Activated naive CD4-positive, alpha-beta T cell treated with anti-CD3 and anti-CD28 coated beads for 36 hours (primary cell): ENCODE measurements around the gene MRGPRF. TPM values are rescaled to one million over a fixed set of nuclear protein-coding genes. Genes with fewer than 3 reads are reported as not detected.

Experiments used
- CTCF ChIA-PET: fragments of 350-600 bp; sonication (Branson Sonifier 250); formaldehyde crosslinking; loops from one replicate; lab custom pipeline; 2021; ENCODE audit warnings: antibody characterized with exemption; lab: Charles Lee
- DNase-seq: peaks from one replicate; pipeline ENCODE4 v3.0.0-alpha.2; 2020
- H3K27ac Mint-ChIP-seq: one replicate; pipeline ENCODE4 v1.8.0; 2021; ENCODE audit warnings: mild to moderate bottlenecking, mixed read lengths
- H3K27me3 Mint-ChIP-seq: one replicate; pipeline ENCODE4 v1.8.0; 2021; ENCODE audit warnings: low read depth, mixed read lengths
- H3K36me3 Mint-ChIP-seq: one replicate; pipeline ENCODE4 v1.8.0; 2021; ENCODE audit warnings: low read depth, mixed read lengths
- H3K4me1 Mint-ChIP-seq: one replicate; pipeline ENCODE4 v1.8.0; 2021; ENCODE audit warnings: low read depth, mixed read lengths
- H3K4me3 Mint-ChIP-seq: one replicate; pipeline ENCODE4 v1.8.0; 2021; ENCODE audit warnings: mild to moderate bottlenecking, moderate library complexity, mixed read lengths
- H3K9me3 Mint-ChIP-seq: one replicate; pipeline ENCODE4 v1.8.0; 2021; ENCODE audit warnings: mixed read lengths
- intact Hi-C: fragments of 100-400 bp; cut with micrococcal nuclease; formaldehyde crosslinking; loops from one replicate; pipeline ENCODE4 v1.15.1; 2023
- total RNA-seq, 2 experiments: library from RNA; stranded (reverse); gene quantifications; one replicate each; pipeline ENCODE4 v1.2.3, GENCODE V29; 2021

MRGPRF gene
- total RNA-seq, 2 experiments from 2014 or later = not detected

GRCh38 chr11:69030301-69030700 lies 17.3 kb upstream of the MRGPRF start:
- no peaks in the 10 kb centered on the region for H3K9me3 Mint-ChIP-seq
- no peaks in the 10 kb centered on the region for H3K4me1 Mint-ChIP-seq
- intact Hi-C loops = no loop called here
- CTCF ChIA-PET = no interaction called here
- H3K36me3 Mint-ChIP-seq = no peaks in the 10 kb centered on the region
- DNase-seq = no peak
- no peak overlapping the region for H3K27ac Mint-ChIP-seq
- H3K4me3 Mint-ChIP-seq = no peak overlapping the region
- H3K27me3 Mint-ChIP-seq = peaks cover 3% of the 10 kb centered on the region

GRCh38 chr11:69027704-69028372 lies 14.8 kb upstream of the MRGPRF start:
- no peaks in the 10 kb centered on the region for H3K36me3 Mint-ChIP-seq
- H3K27ac Mint-ChIP-seq = no peak overlapping the region
- H3K4me3 Mint-ChIP-seq = no peak overlapping the region
- intact Hi-C loops = no loop called here
- no peak for DNase-seq
- CTCF ChIA-PET = interaction anchor here (0.6 to 1.7 kb wide), 3 partner anchors 15 to 67 kb away, joined by 3 to 4 read pairs (median 3); partner anchors contain the start of gene MRGPRF
- no peaks in the 10 kb centered on the region for H3K27me3 Mint-ChIP-seq
- H3K4me1 Mint-ChIP-seq = no peaks in the 10 kb centered on the region
- H3K9me3 Mint-ChIP-seq = no peaks in the 10 kb centered on the region

GRCh38 chr11:69024509-69024908 lies 11.5 kb upstream of the MRGPRF start:
- Mint-ChIP-seq H3K4me1 (no peaks in the 10 kb centered on the region), H3K27ac (no peak overlapping the region), H3K36me3 (no peaks in the 10 kb centered on the region), H3K9me3 (no peaks in the 10 kb centered on the region), H3K27me3 (no peaks in the 10 kb centered on the region), H3K4me3 (no peak overlapping the region)
- no peak for DNase-seq
- CTCF ChIA-PET = interaction anchor here (0.5 kb wide), 1 partner anchor 20 kb away, joined by 3 read pairs; no protein-coding TSS in a partner anchor
- intact Hi-C loops = no loop called here

GRCh38 chr11:69022260-69022659 lies 9.2 kb upstream of the MRGPRF start:
- no peak overlapping the region for H3K4me3 Mint-ChIP-seq
- H3K4me1 Mint-ChIP-seq = no peaks in the 10 kb centered on the region
- CTCF ChIA-PET = interaction anchor here (1.3 kb wide), 1 partner anchor 11 kb away, joined by 4 read pairs; no protein-coding TSS in a partner anchor
- no peak for DNase-seq
- intact Hi-C loops = no loop called here
- no peaks in the 10 kb centered on the region for H3K9me3 Mint-ChIP-seq
- H3K36me3 Mint-ChIP-seq = no peaks in the 10 kb centered on the region
- no peaks in the 10 kb centered on the region for H3K27me3 Mint-ChIP-seq
- no peak overlapping the region for H3K27ac Mint-ChIP-seq

- intact Hi-C loops = no loop called here
- Mint-ChIP-seq H3K9me3 (no peaks in the 10 kb centered on the region), H3K4me3 (no peak overlapping the region), H3K36me3 (no peaks in the 10 kb centered on the region), H3K27ac (no peak overlapping the region), H3K4me1 (no peaks in the 10 kb centered on the region), H3K27me3 (no peaks in the 10 kb centered on the region)
- no peak for DNase-seq
- CTCF ChIA-PET = no interaction called here
These were observed 5.9 kb upstream of the MRGPRF start for GRCh38 chr11:69018924-69019323.

GRCh38 chr11:69017951-69018350 lies 4.9 kb upstream of the MRGPRF start:
- H3K27ac Mint-ChIP-seq = no peak overlapping the region
- no peaks in the 10 kb centered on the region for H3K4me1 Mint-ChIP-seq
- CTCF ChIA-PET = no interaction called here

GRCh38 chr11:69014898-69015549 lies 2.0 kb upstream of the MRGPRF start:
- Mint-ChIP-seq H3K27ac (no peak overlapping the region), H3K4me1 (peaks cover 7% of the 10 kb centered on the region), H3K4me3 (no peak overlapping the region), H3K9me3 (no peaks in the 10 kb centered on the region), H3K27me3 (peaks cover 14% of the 10 kb centered on the region), H3K36me3 (no peaks in the 10 kb centered on the region)
- CTCF ChIA-PET = no interaction called here
- intact Hi-C loops = no loop called here
- DNase-seq = no peak

More at GRCh38 chr11:69017951-69018350, 4.9 kb upstream of the MRGPRF start:
- Mint-ChIP-seq H3K27me3 (no peaks in the 10 kb centered on the region), H3K9me3 (no peaks in the 10 kb centered on the region), H3K36me3 (no peaks in the 10 kb centered on the region), H3K4me3 (no peak overlapping the region)
- no peak for DNase-seq
- intact Hi-C loops = no loop called here

GRCh38 chr11:69014084-69014851 lies 1.2 kb upstream of the MRGPRF start:
- H3K9me3 Mint-ChIP-seq = no peaks in the 10 kb centered on the region

GRCh38 chr11:69012092-69013008 lies 696 bp downstream of the MRGPRF start:
- Mint-ChIP-seq H3K27ac (no peak overlapping the region), H3K9me3 (no peaks in the 10 kb centered on the region), H3K27me3 (peaks cover 17% of the 10 kb centered on the region), H3K36me3 (no peaks in the 10 kb centered on the region), H3K4me3 (no peak overlapping the region), H3K4me1 (peaks cover 7% of the 10 kb centered on the region)
- intact Hi-C loops = no loop called here
- CTCF ChIA-PET = interaction anchor here (0.7 kb wide), 2 partner anchors 15 to 210 kb away, joined by 3 read pairs; no protein-coding TSS in a partner anchor
- DNase-seq = no peak

More at GRCh38 chr11:69014084-69014851, 1.2 kb upstream of the MRGPRF start:
- H3K4me1 Mint-ChIP-seq = peaks cover 7% of the 10 kb centered on the region
- intact Hi-C loops = no loop called here
- no peak overlapping the region for H3K27ac Mint-ChIP-seq
- DNase-seq = no peak
- CTCF ChIA-PET = interaction anchor here (0.7 kb wide), 1 partner anchor 669 kb away, joined by 4 read pairs; no protein-coding TSS in a partner anchor
- no peaks in the 10 kb centered on the region for H3K36me3 Mint-ChIP-seq
- no peak overlapping the region for H3K4me3 Mint-ChIP-seq
- peaks cover 17% of the 10 kb centered on the region for H3K27me3 Mint-ChIP-seq

GRCh38 chr11:69011624-69012091 lies 1.4 kb downstream of the MRGPRF start:
- Mint-ChIP-seq H3K4me1 (peaks cover 7% of the 10 kb centered on the region), H3K27me3 (peaks cover 17% of the 10 kb centered on the region), H3K36me3 (no peaks in the 10 kb centered on the region), H3K27ac (no peak overlapping the region), H3K9me3 (no peaks in the 10 kb centered on the region), H3K4me3 (no peak overlapping the region)
- CTCF ChIA-PET = interaction anchor here (0.7 to 1.2 kb wide), 2 partner anchors 10 to 211 kb away, joined by 3 to 4 read pairs; no protein-coding TSS in a partner anchor
- DNase-seq = no peak
- intact Hi-C loops = no loop called here

GRCh38 chr11:69010964-69011623 lies 2.0 kb downstream of the MRGPRF start:
- H3K27me3 Mint-ChIP-seq = peaks cover 17% of the 10 kb centered on the region
- H3K9me3 Mint-ChIP-seq = no peaks in the 10 kb centered on the region
- no peaks in the 10 kb centered on the region for H3K36me3 Mint-ChIP-seq
- H3K27ac Mint-ChIP-seq = no peak overlapping the region
- DNase-seq = peak; percentile 25
- H3K4me1 Mint-ChIP-seq = peaks cover 7% of the 10 kb centered on the region
- intact Hi-C loops = no loop called here
- H3K4me3 Mint-ChIP-seq = no peak overlapping the region
- CTCF ChIA-PET = interaction anchor here (1.2 kb wide), 1 partner anchor 11 kb away, joined by 4 read pairs; no protein-coding TSS in a partner anchor
